HEK293 (cell line): ENCODE measurements around the gene RSKR.

Source experiments
- EGR2 ChIP-seq: fragments of 450-650 bp; formaldehyde crosslinking; IDR thresholded peaks from 2 replicates; pipeline ENCODE4 v1.5.1; 2016; ENCODE audit warnings: low read depth, missing biosample characterization, missing genetic modification characterization
- HOXD13 ChIP-seq: sonication (generic); formaldehyde crosslinking; IDR thresholded peaks from 2 replicates; pipeline ENCODE4 v1.8.0; 2022; ENCODE audit warnings: missing genetic modification reagents, borderline replicate concordance
- KLF16 ChIP-seq: fragments of 450-650 bp; formaldehyde crosslinking; IDR thresholded peaks from 2 replicates; pipeline ENCODE4 v1.5.1; 2017; ENCODE audit warnings: missing biosample characterization, missing genetic modification characterization
- KLF17 ChIP-seq: fragments of 450-650 bp; formaldehyde crosslinking; IDR thresholded peaks from 2 replicates; pipeline ENCODE4 v1.5.1; 2016; ENCODE audit warnings: missing biosample characterization, missing genetic modification characterization
- MZF1 ChIP-seq: fragments of 450-650 bp; formaldehyde crosslinking; IDR thresholded peaks from 2 replicates; pipeline ENCODE4 v1.5.1; 2017; ENCODE audit warnings: missing biosample characterization, missing genetic modification characterization, borderline replicate concordance
- PRDM1 ChIP-seq: fragments of 450-650 bp; formaldehyde crosslinking; IDR thresholded peaks from 2 replicates; pipeline ENCODE4; 2016; ENCODE audit warnings: missing biosample characterization, missing genetic modification characterization
- SP7 ChIP-seq: fragments of 450-650 bp; formaldehyde crosslinking; IDR thresholded peaks from 2 replicates; pipeline ENCODE4 v1.5.1; 2016; ENCODE audit warnings: missing biosample characterization, missing genetic modification characterization
- TRIM28 ChIP-seq: IDR thresholded peaks from 2 replicates; pipeline ENCODE4 v1.6.1; 2011; ENCODE audit warnings: low read length, control low read depth, borderline replicate concordance
- WT1 ChIP-seq: fragments of 450-650 bp; formaldehyde crosslinking; IDR thresholded peaks from 2 replicates; pipeline ENCODE4 v1.5.1; 2016; ENCODE audit warnings: missing biosample characterization, missing genetic modification characterization
- YY1 ChIP-seq: fragments of 450-650 bp; formaldehyde crosslinking; IDR thresholded peaks from 2 replicates; pipeline ENCODE4 v1.5.1; 2018; ENCODE audit warnings: missing biosample characterization, missing genetic modification characterization
- ZBTB26 ChIP-seq: fragments of 450-650 bp; formaldehyde crosslinking; optimal IDR thresholded peaks from 2 replicates; pipeline ENCODE3; 2016; ENCODE audit warnings: missing biosample characterization, mild to moderate bottlenecking, missing genetic modification characterization
- ZEB2 ChIP-seq: fragments of 450-650 bp; formaldehyde crosslinking; IDR thresholded peaks from 2 replicates; pipeline ENCODE4 v1.5.1; 2016; ENCODE audit warnings: missing biosample characterization, missing genetic modification characterization
- ZNF211 ChIP-seq: fragments of 450-650 bp; formaldehyde crosslinking; IDR thresholded peaks from 2 replicates; pipeline ENCODE4 v1.5.1; 2016; ENCODE audit warnings: low read depth, missing biosample characterization, missing genetic modification characterization
- ZNF324 ChIP-seq: fragments of 450-650 bp; formaldehyde crosslinking; IDR thresholded peaks from 2 replicates; pipeline ENCODE4 v1.5.1; 2016; ENCODE audit warnings: missing biosample characterization, missing genetic modification characterization
- ZNF335 ChIP-seq: fragments of 450-650 bp; formaldehyde crosslinking; conservative IDR thresholded peaks from 2 replicates; pipeline ENCODE4 v1.5.1; 2016; ENCODE audit warnings: missing biosample characterization, missing genetic modification characterization
- ZNF391 ChIP-seq: fragments of 450-650 bp; formaldehyde crosslinking; IDR thresholded peaks from 2 replicates; pipeline ENCODE4 v1.5.1; 2016; ENCODE audit warnings: low read depth, missing biosample characterization, missing genetic modification characterization, borderline replicate concordance
- ZNF416 ChIP-seq: fragments of 450-650 bp; formaldehyde crosslinking; IDR thresholded peaks from 2 replicates; pipeline ENCODE4 v1.5.1; 2016; ENCODE audit warnings: missing biosample characterization, missing genetic modification characterization
- ZNF488 ChIP-seq: fragments of 450-650 bp; formaldehyde crosslinking; IDR thresholded peaks from 2 replicates; pipeline ENCODE4 v1.5.1; 2016; ENCODE audit warnings: missing biosample characterization, missing genetic modification characterization
- ZNF580 ChIP-seq: fragments of 450-650 bp; formaldehyde crosslinking; IDR thresholded peaks from 2 replicates; pipeline ENCODE4 v1.5.1; 2016; ENCODE audit warnings: missing biosample characterization, missing genetic modification characterization
- ZNF777 ChIP-seq: fragments of 450-650 bp; formaldehyde crosslinking; IDR thresholded peaks from 2 replicates; pipeline ENCODE4 v1.5.1; 2017; ENCODE audit warnings: missing biosample characterization, missing genetic modification characterization, borderline replicate concordance
- ZXDB ChIP-seq: fragments of 450-650 bp; formaldehyde crosslinking; IDR thresholded peaks from 2 replicates; pipeline ENCODE4 v1.5.1; 2016; ENCODE audit warnings: missing biosample characterization, missing genetic modification characterization
- TF ChIP-seq, protein P1 (sequence below): fragments of 450-650 bp; formaldehyde crosslinking; IDR thresholded peaks from 2 replicates; pipeline ENCODE4 v1.5.1; 2016; ENCODE audit warnings: missing biosample characterization, missing genetic modification characterization
- TF ChIP-seq, protein P2 (sequence below): fragments of 450-650 bp; formaldehyde crosslinking; IDR thresholded peaks from 2 replicates; pipeline ENCODE4 v1.5.1; 2016; ENCODE audit warnings: missing biosample characterization, missing genetic modification characterization, low read depth
- TF ChIP-seq, protein P3 (sequence below): fragments of 450-650 bp; formaldehyde crosslinking; conservative IDR thresholded peaks from 2 replicates; pipeline ENCODE4 v1.5.1; 2016; ENCODE audit warnings: low read depth, missing biosample characterization, missing genetic modification characterization

Gene RSKR

GRCh38 chr17:28661635-28662526, 47.9 kb upstream of the RSKR start, which contains the start of the genes SDF2 and SUPT6H (continued):
- TF ChIP-seq YY1 (tag by site-specific recombination) (peak; percentile 79), PRDM1 (tag by site-specific recombination) (peak; percentile 83), HOXD13 (CRISPR knock-in tag) (no peak), KLF16 (tag by site-specific recombination) (0 out of 2 replicates have a peak, but pooled peaks have one; percentile 44), ZNF777 (tag by site-specific recombination) (peak; percentile 61; the same call in 1 of the 2 replicates), ZNF335 (tag by site-specific recombination) (peak; percentile 89), EGR2 (tag by site-specific recombination) (peak; percentile 68), ZBTB26 (peak; percentile 23), WT1 (tag by site-specific recombination) (0 out of 2 replicates have a peak, but pooled peaks have one; percentile 19), KLF17 (tag by site-specific recombination) (peak; percentile 44), MZF1 (tag by site-specific recombination) (peak; percentile 62; the same call in 1 of the 2 replicates), ZEB2 (peak; percentile 95), SP7 (tag by site-specific recombination) (peak; percentile 64), TRIM28 (no peak), ZNF211 (tag by site-specific recombination) (no peak), ZNF324 (tag by site-specific recombination) (0 out of 2 replicates have a peak, but pooled peaks have one; percentile 36), ZXDB (tag by site-specific recombination) (peak; percentile 64), ZNF488 (no peak), ZNF580 (tag by site-specific recombination) (peak; percentile 39; the same call in 1 of the 2 replicates), ZNF416 (tag by site-specific recombination) (no peak), ZNF391 (peak; percentile 30; the same call in 1 of the 2 replicates)
- TF ChIP-seq, protein P1, sequence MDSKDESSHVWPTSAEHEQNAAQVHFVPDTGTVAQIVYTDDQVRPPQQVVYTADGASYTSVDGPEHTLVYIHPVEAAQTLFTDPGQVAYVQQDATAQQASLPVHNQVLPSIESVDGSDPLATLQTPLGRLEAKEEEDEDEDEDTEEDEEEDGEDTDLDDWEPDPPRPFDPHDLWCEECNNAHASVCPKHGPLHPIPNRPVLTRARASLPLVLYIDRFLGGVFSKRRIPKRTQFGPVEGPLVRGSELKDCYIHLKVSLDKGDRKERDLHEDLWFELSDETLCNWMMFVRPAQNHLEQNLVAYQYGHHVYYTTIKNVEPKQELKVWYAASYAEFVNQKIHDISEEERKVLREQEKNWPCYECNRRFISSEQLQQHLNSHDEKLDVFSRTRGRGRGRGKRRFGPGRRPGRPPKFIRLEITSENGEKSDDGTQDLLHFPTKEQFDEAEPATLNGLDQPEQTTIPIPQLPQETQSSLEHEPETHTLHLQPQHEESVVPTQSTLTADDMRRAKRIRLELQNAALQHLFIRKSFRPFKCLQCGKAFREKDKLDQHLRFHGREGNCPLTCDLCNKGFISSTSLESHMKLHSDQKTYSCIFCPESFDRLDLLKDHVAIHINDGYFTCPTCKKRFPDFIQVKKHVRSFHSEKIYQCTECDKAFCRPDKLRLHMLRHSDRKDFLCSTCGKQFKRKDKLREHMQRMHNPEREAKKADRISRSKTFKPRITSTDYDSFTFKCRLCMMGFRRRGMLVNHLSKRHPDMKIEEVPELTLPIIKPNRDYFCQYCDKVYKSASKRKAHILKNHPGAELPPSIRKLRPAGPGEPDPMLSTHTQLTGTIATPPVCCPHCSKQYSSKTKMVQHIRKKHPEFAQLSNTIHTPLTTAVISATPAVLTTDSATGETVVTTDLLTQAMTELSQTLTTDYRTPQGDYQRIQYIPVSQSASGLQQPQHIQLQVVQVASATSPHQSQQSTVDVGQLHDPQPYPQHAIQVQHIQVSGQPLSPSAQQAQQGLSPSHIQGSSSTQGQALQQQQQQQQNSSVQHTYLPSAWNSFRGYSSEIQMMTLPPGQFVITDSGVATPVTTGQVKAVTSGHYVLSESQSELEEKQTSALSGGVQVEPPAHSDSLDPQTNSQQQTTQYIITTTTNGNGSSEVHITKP (tag by site-specific recombination) = peak; percentile 97
- TF ChIP-seq, protein P2, sequence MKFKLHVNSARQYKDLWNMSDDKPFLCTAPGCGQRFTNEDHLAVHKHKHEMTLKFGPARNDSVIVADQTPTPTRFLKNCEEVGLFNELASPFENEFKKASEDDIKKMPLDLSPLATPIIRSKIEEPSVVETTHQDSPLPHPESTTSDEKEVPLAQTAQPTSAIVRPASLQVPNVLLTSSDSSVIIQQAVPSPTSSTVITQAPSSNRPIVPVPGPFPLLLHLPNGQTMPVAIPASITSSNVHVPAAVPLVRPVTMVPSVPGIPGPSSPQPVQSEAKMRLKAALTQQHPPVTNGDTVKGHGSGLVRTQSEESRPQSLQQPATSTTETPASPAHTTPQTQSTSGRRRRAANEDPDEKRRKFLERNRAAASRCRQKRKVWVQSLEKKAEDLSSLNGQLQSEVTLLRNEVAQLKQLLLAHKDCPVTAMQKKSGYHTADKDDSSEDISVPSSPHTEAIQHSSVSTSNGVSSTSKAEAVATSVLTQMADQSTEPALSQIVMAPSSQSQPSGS (tag by site-specific recombination) = peak; percentile 91
- TF ChIP-seq, protein P3, sequence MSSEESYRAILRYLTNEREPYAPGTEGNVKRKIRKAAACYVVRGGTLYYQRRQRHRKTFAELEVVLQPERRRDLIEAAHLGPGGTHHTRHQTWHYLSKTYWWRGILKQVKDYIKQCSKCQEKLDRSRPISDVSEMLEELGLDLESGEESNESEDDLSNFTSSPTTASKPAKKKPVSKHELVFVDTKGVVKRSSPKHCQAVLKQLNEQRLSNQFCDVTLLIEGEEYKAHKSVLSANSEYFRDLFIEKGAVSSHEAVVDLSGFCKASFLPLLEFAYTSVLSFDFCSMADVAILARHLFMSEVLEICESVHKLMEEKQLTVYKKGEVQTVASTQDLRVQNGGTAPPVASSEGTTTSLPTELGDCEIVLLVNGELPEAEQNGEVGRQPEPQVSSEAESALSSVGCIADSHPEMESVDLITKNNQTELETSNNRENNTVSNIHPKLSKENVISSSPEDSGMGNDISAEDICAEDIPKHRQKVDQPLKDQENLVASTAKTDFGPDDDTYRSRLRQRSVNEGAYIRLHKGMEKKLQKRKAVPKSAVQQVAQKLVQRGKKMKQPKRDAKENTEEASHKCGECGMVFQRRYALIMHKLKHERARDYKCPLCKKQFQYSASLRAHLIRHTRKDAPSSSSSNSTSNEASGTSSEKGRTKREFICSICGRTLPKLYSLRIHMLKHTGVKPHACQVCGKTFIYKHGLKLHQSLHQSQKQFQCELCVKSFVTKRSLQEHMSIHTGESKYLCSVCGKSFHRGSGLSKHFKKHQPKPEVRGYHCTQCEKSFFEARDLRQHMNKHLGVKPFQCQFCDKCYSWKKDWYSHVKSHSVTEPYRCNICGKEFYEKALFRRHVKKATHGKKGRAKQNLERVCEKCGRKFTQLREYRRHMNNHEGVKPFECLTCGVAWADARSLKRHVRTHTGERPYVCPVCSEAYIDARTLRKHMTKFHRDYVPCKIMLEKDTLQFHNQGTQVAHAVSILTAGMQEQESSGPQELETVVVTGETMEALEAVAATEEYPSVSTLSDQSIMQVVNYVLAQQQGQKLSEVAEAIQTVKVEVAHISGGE (tag by site-specific recombination) = peak; percentile 92
